Measurements from ENCODE around the gene IQCF6. TPM values are rescaled to one million over a fixed set of nuclear protein-coding genes. Genes with fewer than 3 reads are reported as not detected.

IQCF6 gene
- total RNA-seq, 1 experiment from 2014 or later = not detected

DNA sequence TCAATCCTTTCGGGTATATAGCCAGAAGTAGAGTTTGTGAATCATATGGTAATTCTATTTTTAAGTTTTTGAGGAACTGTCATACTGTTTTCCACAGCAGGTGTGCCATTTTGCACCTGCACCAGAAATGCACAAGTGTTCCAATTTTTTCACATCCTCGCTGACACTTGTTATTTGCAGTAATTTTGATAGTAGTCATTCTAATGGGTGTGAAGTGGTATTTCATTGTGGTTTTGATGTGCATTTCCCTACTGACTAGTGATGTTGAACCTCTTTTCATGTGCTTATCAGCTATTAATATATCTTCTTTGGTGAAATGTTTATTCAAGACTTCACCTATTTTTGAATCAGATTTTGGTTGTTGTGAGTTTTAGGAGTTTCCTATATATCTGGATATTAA lies 43.1 kb downstream of the IQCF6 start:
- intact Hi-C loops (cut with micrococcal nuclease; ENCODE audit: unreplicated experiment) = no loop called here
- H3K27me3 Mint-ChIP-seq (ENCODE audit: insufficient read depth, unreplicated experiment) = peaks cover 25% of the 10 kb centered on the region
- POLR2A ChIA-PET = no interaction called here
- Histone ChIP-seq H3K9me3 (no peaks in the 10 kb centered on the region), H3K27me3 (replicated peaks; ENCODE audit: control insufficient read depth, insufficient read depth, low read length) (no peaks in the 10 kb centered on the region), H3K4me3 (ENCODE audit: low read depth, low read length) (no peak overlapping the region), H3K4me1 (no peaks in the 10 kb centered on the region), H3K36me3 (ENCODE audit: control insufficient read depth, insufficient read depth, low read length) (no peaks in the 10 kb centered on the region)
- H3K36me3 Mint-ChIP-seq (ENCODE audit: insufficient read depth, unreplicated experiment) = no peaks in the 10 kb centered on the region
- TF ChIP-seq CTCF (IDR thresholded peaks at IDR 0.05; ENCODE audit: insufficient read depth in 1 of 2, low read depth in 1 of 2, low read length in 1 of 2, severe bottlenecking in 1 of 2, unreplicated experiment in 1 of 2) = no peak
- BruUV-seq (replicated peaks) = no TSS peak
- DNase-seq = no peak
- H3K27ac Mint-ChIP-seq (ENCODE audit: unreplicated experiment) = no peak overlapping the region
- CTCF ChIA-PET = interaction anchor here (0.7 kb wide), 1 partner anchor 11 kb away, joined by 7 read pairs; no protein-coding TSS in a partner anchor
- no peak overlapping the region for H3K4me3 Mint-ChIP-seq (ENCODE audit: unreplicated experiment)
- H3K4me1 Mint-ChIP-seq (ENCODE audit: low read depth, unreplicated experiment) = no peaks in the 10 kb centered on the region
- no peaks in the 10 kb centered on the region for H3K9me3 Mint-ChIP-seq (ENCODE audit: unreplicated experiment)

DNA sequence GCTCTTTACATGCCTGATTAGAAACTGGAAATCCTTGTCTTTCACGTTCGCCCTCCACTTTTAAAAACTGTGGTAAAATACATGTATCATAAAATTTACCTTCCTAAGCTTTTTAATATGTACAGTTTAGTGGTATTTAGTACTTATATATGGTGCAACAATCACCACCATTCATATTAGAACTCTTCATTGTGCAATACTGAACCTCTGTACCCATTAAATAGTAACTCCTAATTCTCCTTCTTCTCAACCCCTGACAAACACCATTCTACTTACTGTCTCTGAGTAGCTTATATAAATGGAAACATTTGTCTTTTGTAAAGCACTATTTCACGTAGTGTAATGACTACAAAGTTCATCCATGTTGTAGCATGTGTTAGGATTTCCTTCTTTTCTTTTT lies 44.0 kb downstream of the IQCF6 start:
- H3K27ac Mint-ChIP-seq (ENCODE audit: unreplicated experiment) = no peak overlapping the region
- Histone ChIP-seq H3K36me3 (ENCODE audit: control insufficient read depth, insufficient read depth, low read length) (no peaks in the 10 kb centered on the region), H3K27me3 (replicated peaks; ENCODE audit: control insufficient read depth, insufficient read depth, low read length) (no peaks in the 10 kb centered on the region), H3K4me1 (no peaks in the 10 kb centered on the region), H3K9me3 (no peaks in the 10 kb centered on the region), H3K4me3 (ENCODE audit: low read depth, low read length) (no peak overlapping the region)
- H3K4me1 Mint-ChIP-seq (ENCODE audit: low read depth, unreplicated experiment) = no peaks in the 10 kb centered on the region
- no peaks in the 10 kb centered on the region for H3K9me3 Mint-ChIP-seq (ENCODE audit: unreplicated experiment)
- intact Hi-C loops (cut with micrococcal nuclease; ENCODE audit: unreplicated experiment) = no loop called here
- CTCF ChIA-PET = interaction anchor here (0.7 kb wide), 1 partner anchor 10 kb away, joined by 7 read pairs; no protein-coding TSS in a partner anchor
- POLR2A ChIA-PET = interaction anchor here (0.5 kb wide), 1 partner anchor 350 kb away, joined by 4 read pairs; the partner anchor contains the start of gene MANF
- H3K27me3 Mint-ChIP-seq (ENCODE audit: insufficient read depth, unreplicated experiment) = peaks cover 22% of the 10 kb centered on the region
- H3K36me3 Mint-ChIP-seq (ENCODE audit: insufficient read depth, unreplicated experiment) = no peaks in the 10 kb centered on the region
- BruUV-seq (replicated peaks) = no TSS peak
- H3K4me3 Mint-ChIP-seq (ENCODE audit: unreplicated experiment) = no peak overlapping the region
- DNase-seq = no peak
- no peak for TF ChIP-seq CTCF (IDR thresholded peaks at IDR 0.05; ENCODE audit: insufficient read depth in 1 of 2, low read depth in 1 of 2, low read length in 1 of 2, severe bottlenecking in 1 of 2, unreplicated experiment in 1 of 2)

- Mint-ChIP-seq H3K4me3 (ENCODE audit: unreplicated experiment) (no peak overlapping the region), H3K9me3 (ENCODE audit: unreplicated experiment) (no peaks in the 10 kb centered on the region), H3K27me3 (ENCODE audit: insufficient read depth, unreplicated experiment) (peaks cover 21% of the 10 kb centered on the region), H3K36me3 (ENCODE audit: insufficient read depth, unreplicated experiment) (no peaks in the 10 kb centered on the region), H3K4me1 (ENCODE audit: low read depth, unreplicated experiment) (no peaks in the 10 kb centered on the region), H3K27ac (ENCODE audit: unreplicated experiment) (no peak overlapping the region)
- BruUV-seq (replicated peaks) = no TSS peak
- no peaks in the 10 kb centered on the region for H3K36me3 ChIP-seq (ENCODE audit: control insufficient read depth, insufficient read depth, low read length)
- no peak for DNase-seq
- H3K4me3 ChIP-seq (ENCODE audit: low read depth, low read length) = no peak overlapping the region
- H3K27me3 ChIP-seq (replicated peaks; ENCODE audit: control insufficient read depth, insufficient read depth, low read length) = no peaks in the 10 kb centered on the region
- ChIA-PET POLR2A (interaction anchor here (0.5 to 0.6 kb wide), 2 partner anchors 8 to 349 kb away, joined by 3 to 4 read pairs; partner anchors contain the start of gene MANF), CTCF (no interaction called here)
- H3K9me3 ChIP-seq = no peaks in the 10 kb centered on the region
- no peak for TF ChIP-seq CTCF (IDR thresholded peaks at IDR 0.05; ENCODE audit: insufficient read depth in 1 of 2, low read depth in 1 of 2, low read length in 1 of 2, severe bottlenecking in 1 of 2, unreplicated experiment in 1 of 2)
- H3K4me1 ChIP-seq = no peaks in the 10 kb centered on the region
- intact Hi-C loops (cut with micrococcal nuclease; ENCODE audit: unreplicated experiment) = no loop called here
These were observed 44.5 kb downstream of the IQCF6 start for GRCh38 chr3:51734572-51734907.

Measured in Caco-2 (cell line).